Measurements from ENCODE around the gene FAM222B. TPM values are rescaled to one million over a fixed set of nuclear protein-coding genes. Genes with fewer than 3 reads are reported as not detected.

The FAM222B gene
- total and polyA plus RNA-seq, 7 donors, result 5.0 to 16.2 (median 11.9) TPM

- 83 to 92% methylated on average over 5 of the region's 5 CpGs for WGBS, 2 donors
- no peak overlapping the region for H3K27ac ChIP-seq
- H3K36me3 ChIP-seq, result peaks cover 0 to 36% (median 12%) of the 10 kb centered on the region in 4 donors
- no peaks in the 10 kb centered on the region for H3K9me3 ChIP-seq
- H3K4me1 ChIP-seq, result peaks cover 0 to 6% (median under 1%) of the 10 kb centered on the region in 4 donors
- intact Hi-C loops (cut with DNase I), result no loop called here
- TF ChIP-seq EP300 (IDR thresholded peaks at IDR 0.05) (no peak), CTCF (IDR thresholded peaks at IDR 0.05) (no peak), POLR2A (IDR thresholded peaks at IDR 0.05) (no peak), POLR2AphosphoS5 (IDR thresholded peaks at IDR 0.05) (no peak)
- H3K4me3 ChIP-seq, result no peak overlapping the region
- no peaks in the 10 kb centered on the region for H3K27me3 ChIP-seq
- no peak for DNase-seq
These were observed 86.4 kb downstream of the FAM222B start for GRCh38 chr17:28756049-28756804.

GRCh38 chr17:28755486-28755885, 87.1 kb downstream of the FAM222B start:
- TF ChIP-seq POLR2AphosphoS5 (IDR thresholded peaks at IDR 0.05), result no peak
- no peak for TF ChIP-seq POLR2A (IDR thresholded peaks at IDR 0.05)
- no peak for TF ChIP-seq CTCF (IDR thresholded peaks at IDR 0.05)
- no peak for TF ChIP-seq EP300 (IDR thresholded peaks at IDR 0.05)
- H3K9me3 ChIP-seq, result no peaks in the 10 kb centered on the region
- DNase-seq, result no peak
- peaks cover 0 to 36% (median 12%) of the 10 kb centered on the region in 4 donors for H3K36me3 ChIP-seq
- H3K4me1 ChIP-seq, result peaks cover 0 to under 1% (median 0%) of the 10 kb centered on the region in 4 donors
- H3K27ac ChIP-seq, result no peak overlapping the region
- intact Hi-C loops (cut with DNase I), result no loop called here
- H3K4me3 ChIP-seq, result no peak overlapping the region
- WGBS, 2 donors, result 90 to 94% methylated on average over 7 of the region's 7 CpGs
- H3K27me3 ChIP-seq, result no peaks in the 10 kb centered on the region

- intact Hi-C loops (cut with DNase I), result no loop called here
- H3K4me3 ChIP-seq, result no peak overlapping the region
- H3K36me3 ChIP-seq, result peaks cover 0 to 13% (median 4%) of the 10 kb centered on the region in 4 donors
- DNase-seq, result no peak
- 92 to 94% methylated on average over 10 of the region's 10 CpGs for WGBS, 2 donors
- H3K4me1 ChIP-seq, result peaks cover 0 to 11% (median 5%) of the 10 kb centered on the region in 4 donors
- TF ChIP-seq EP300 (IDR thresholded peaks at IDR 0.05), result no peak
- no peak for TF ChIP-seq POLR2AphosphoS5 (IDR thresholded peaks at IDR 0.05)
- no peak for TF ChIP-seq POLR2A (IDR thresholded peaks at IDR 0.05)
- no peak for TF ChIP-seq CTCF (IDR thresholded peaks at IDR 0.05)
- H3K27ac ChIP-seq, result no peak overlapping the region
- no peaks in the 10 kb centered on the region for H3K9me3 ChIP-seq
- no peaks in the 10 kb centered on the region for H3K27me3 ChIP-seq
These were observed 90.8 kb downstream of the FAM222B start for GRCh38 chr17:28751600-28752366.

GRCh38 chr17:28750178-28751047, 92.2 kb downstream of the FAM222B start:
- Histone ChIP-seq H3K36me3 (peaks cover 0 to 9% (median 4%) of the 10 kb centered on the region in 4 donors), H3K27ac (no peak overlapping the region), H3K4me3 (no peak overlapping the region), H3K9me3 (no peaks in the 10 kb centered on the region), H3K27me3 (no peaks in the 10 kb centered on the region), H3K4me1 (peaks cover 0 to 25% (median 19%) of the 10 kb centered on the region in 4 donors)
- intact Hi-C loops (cut with DNase I), result loop anchor here (1.0 kb wide), 1 partner anchor 23 kb away; no protein-coding TSS in a partner anchor
- TF ChIP-seq POLR2AphosphoS5 (IDR thresholded peaks at IDR 0.05) (peak; percentile 30 to 52 (median 38)), CTCF (IDR thresholded peaks at IDR 0.05) (peak; percentile 99 to 100 (median 100)), EP300 (IDR thresholded peaks at IDR 0.05) (no peak)
- peak; percentile 96 for DNase-seq
- 18 to 42% methylated on average over 20 of the region's 20 CpGs for WGBS, 2 donors
